Nephron (organoid): ENCODE data around the gene TXNL4B.

Experiments
- H3K27ac Mint-ChIP-seq, 3 experiments: 2 replicates each; pipeline ENCODE4 v1.8.0; 2020; ENCODE audit warnings: mixed read lengths in 3 of 3, mild to moderate bottlenecking in 2 of 3, moderate library complexity in 1 of 3
- H3K27me3 Mint-ChIP-seq: 2 replicates; pipeline ENCODE4 v1.8.0; 2021; ENCODE audit warnings: low read depth, mild to moderate bottlenecking, moderate library complexity, mixed read lengths
- H3K36me3 Mint-ChIP-seq: 2 replicates; pipeline ENCODE4 v1.8.0; 2020; ENCODE audit warnings: low read depth, mixed read lengths
- H3K4me1 Mint-ChIP-seq: 2 replicates; pipeline ENCODE4 v1.8.0; 2020; ENCODE audit warnings: mixed read lengths
- H3K4me3 Mint-ChIP-seq, 3 experiments: 2 replicates each; pipeline ENCODE4 v1.8.0; 2020; ENCODE audit warnings: mild to moderate bottlenecking in 3 of 3, mixed read lengths in 3 of 3, moderate library complexity in 2 of 3
- H3K9me3 Mint-ChIP-seq: 2 replicates; pipeline ENCODE4 v1.8.0; 2020; ENCODE audit warnings: mixed read lengths
- CTCF ChIP-seq, 3 experiments: fragments of 200-600 bp; sonication (generic); IDR thresholded peaks; one replicate each; pipeline ENCODE4 v1.5.0; 2021; ENCODE audit warnings: antibody characterized with exemption in 3 of 3; ENCODE audit not compliant: unreplicated experiment in 3 of 3

The TXNL4B gene

GRCh38 chr16:72073560-72074230, 19.7 kb downstream of the TXNL4B start:
- TF ChIP-seq CTCF (IDR thresholded peaks at IDR 0.05; ENCODE audit: unreplicated experiment in 3 of 3) = no peak
- H3K27me3 Mint-ChIP-seq = no peaks in the 10 kb centered on the region
- no peaks in the 10 kb centered on the region for H3K36me3 Mint-ChIP-seq
- H3K4me3 Mint-ChIP-seq = no peak overlapping the region
- peaks cover 6% of the 10 kb centered on the region for H3K4me1 Mint-ChIP-seq
- H3K27ac Mint-ChIP-seq = peak overlapping the region in 2 of 3 experiments; percentile 35 to 78
- no peaks in the 10 kb centered on the region for H3K9me3 Mint-ChIP-seq

DNA sequence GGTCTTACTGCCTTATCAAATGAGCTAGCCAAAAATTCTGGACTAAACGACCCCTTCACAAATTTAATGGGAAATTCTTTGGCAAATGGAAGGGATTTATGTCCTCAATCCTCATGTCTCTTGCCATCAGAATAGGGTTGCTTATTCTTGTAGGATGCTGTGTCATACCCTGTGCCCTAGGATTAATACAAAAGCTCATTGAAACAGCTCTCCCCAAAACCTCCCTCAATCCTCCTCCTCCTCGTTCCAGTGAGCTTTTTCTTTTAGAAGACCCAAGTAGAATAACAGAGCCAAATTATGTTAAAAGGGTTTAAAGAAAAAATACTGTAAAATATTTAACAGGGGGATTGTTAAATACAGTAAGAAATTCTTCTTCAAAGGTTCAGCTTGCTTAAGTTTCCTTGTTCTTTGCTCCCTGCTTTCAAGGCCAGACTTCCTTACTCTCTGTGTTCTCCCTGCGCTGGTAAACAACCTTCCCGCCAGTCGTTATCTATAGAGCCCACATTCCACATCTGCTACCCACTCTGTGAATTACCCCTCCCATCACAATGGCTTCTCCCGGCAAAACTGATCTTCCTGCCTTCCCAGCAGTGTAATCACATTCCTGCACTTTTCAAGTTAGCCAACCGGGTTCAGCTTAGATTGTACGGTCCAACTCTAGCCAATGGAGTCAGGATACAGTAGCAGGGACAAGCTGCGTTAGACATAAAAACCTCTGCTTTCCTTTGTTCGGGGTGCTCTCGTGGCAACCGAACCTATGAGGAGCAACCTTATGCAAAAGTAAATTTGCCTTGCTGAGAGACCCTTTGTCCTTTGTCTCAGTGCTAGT, 20.7 kb downstream of the TXNL4B start:
- no peak for TF ChIP-seq CTCF (IDR thresholded peaks at IDR 0.05; ENCODE audit: unreplicated experiment in 3 of 3)
- no peaks in the 10 kb centered on the region for H3K9me3 Mint-ChIP-seq
- peak overlapping the region; percentile 59 to 79 (median 78) for H3K27ac Mint-ChIP-seq
- no peak overlapping the region for H3K4me3 Mint-ChIP-seq
- H3K4me1 Mint-ChIP-seq = peaks cover 6% of the 10 kb centered on the region
- H3K27me3 Mint-ChIP-seq = no peaks in the 10 kb centered on the region
- no peaks in the 10 kb centered on the region for H3K36me3 Mint-ChIP-seq

GRCh38 chr16:72068930-72069329, 24.5 kb downstream of the TXNL4B start:
- Mint-ChIP-seq H3K27me3 (no peaks in the 10 kb centered on the region), H3K36me3 (no peaks in the 10 kb centered on the region), H3K4me1 (peaks cover 6% of the 10 kb centered on the region), H3K27ac (peak overlapping the region in 1 of 3 experiments; percentile 24), H3K9me3 (no peaks in the 10 kb centered on the region), H3K4me3 (no peak overlapping the region)
- no peak for TF ChIP-seq CTCF (IDR thresholded peaks at IDR 0.05; ENCODE audit: unreplicated experiment in 3 of 3)

DNA sequence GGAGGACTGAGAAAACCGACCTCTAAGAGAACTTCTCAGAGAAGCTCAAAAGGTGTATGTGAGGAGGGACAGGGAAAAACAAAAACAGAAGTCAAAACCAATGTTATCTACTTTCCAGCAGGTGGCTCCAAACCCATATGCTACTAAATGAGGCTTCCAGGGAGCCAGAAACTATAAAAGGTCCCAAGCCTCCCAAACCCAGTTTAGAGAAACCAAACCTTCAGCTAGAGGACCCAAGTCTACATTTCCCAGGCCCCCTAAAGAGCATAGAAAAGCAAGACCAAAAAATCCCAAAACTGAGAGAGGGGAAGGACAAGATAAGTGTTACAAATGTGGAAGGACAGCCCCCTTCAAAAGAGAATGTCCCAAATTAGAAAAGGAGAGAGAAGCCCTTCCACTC, 26.7 kb downstream of the TXNL4B start:
- TF ChIP-seq CTCF (IDR thresholded peaks at IDR 0.05; ENCODE audit: unreplicated experiment in 3 of 3) = peak; percentile 46 to 58 (median 52)
- Mint-ChIP-seq H3K4me1 (no peaks in the 10 kb centered on the region), H3K27ac (peak overlapping the region in 1 of 3 experiments; percentile 3), H3K4me3 (no peak overlapping the region), H3K27me3 (no peaks in the 10 kb centered on the region), H3K9me3 (no peaks in the 10 kb centered on the region), H3K36me3 (no peaks in the 10 kb centered on the region)

- no peak overlapping the region for H3K27ac Mint-ChIP-seq
- H3K9me3 Mint-ChIP-seq = no peaks in the 10 kb centered on the region
- no peak overlapping the region for H3K4me3 Mint-ChIP-seq
- H3K36me3 Mint-ChIP-seq = no peaks in the 10 kb centered on the region
- no peaks in the 10 kb centered on the region for H3K27me3 Mint-ChIP-seq
- TF ChIP-seq CTCF (IDR thresholded peaks at IDR 0.05; ENCODE audit: unreplicated experiment in 3 of 3) = no peak
- no peaks in the 10 kb centered on the region for H3K4me1 Mint-ChIP-seq
Measured at GRCh38 chr16:72064361-72064894, 29.0 kb downstream of the TXNL4B start.
